ENCODE data around the gene ATP6V0B. TPM values are rescaled to one million over a fixed set of nuclear protein-coding genes. Genes with fewer than 3 reads are reported as not detected.

Gene ATP6V0B
- total RNA-seq, 4 donors from 2014 or later, result 71.2 to 229 (median 106) TPM

DNA sequence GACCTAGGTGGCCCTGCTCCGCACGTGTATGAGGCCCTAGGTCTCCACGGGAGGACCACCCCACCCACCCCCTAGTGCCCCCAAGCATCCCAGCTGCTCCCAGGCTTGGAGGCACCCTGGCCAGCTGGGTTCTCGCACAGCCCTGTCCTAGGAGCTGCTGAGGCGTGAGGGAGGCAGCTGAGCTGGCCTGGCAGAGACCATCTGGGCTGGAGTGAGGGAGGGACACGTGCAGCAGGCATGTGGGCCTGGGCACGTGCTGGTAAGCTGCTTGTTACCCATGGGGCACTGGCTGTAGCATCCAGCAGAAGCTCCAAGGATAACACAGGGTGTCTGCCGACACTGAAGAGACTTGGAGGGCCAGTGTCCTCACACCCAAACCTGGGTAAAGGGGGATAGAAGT, 46.4 kb downstream of the ATP6V0B start:
- TF ChIP-seq, protein P1, sequence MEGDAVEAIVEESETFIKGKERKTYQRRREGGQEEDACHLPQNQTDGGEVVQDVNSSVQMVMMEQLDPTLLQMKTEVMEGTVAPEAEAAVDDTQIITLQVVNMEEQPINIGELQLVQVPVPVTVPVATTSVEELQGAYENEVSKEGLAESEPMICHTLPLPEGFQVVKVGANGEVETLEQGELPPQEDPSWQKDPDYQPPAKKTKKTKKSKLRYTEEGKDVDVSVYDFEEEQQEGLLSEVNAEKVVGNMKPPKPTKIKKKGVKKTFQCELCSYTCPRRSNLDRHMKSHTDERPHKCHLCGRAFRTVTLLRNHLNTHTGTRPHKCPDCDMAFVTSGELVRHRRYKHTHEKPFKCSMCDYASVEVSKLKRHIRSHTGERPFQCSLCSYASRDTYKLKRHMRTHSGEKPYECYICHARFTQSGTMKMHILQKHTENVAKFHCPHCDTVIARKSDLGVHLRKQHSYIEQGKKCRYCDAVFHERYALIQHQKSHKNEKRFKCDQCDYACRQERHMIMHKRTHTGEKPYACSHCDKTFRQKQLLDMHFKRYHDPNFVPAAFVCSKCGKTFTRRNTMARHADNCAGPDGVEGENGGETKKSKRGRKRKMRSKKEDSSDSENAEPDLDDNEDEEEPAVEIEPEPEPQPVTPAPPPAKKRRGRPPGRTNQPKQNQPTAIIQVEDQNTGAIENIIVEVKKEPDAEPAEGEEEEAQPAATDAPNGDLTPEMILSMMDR (IDR thresholded peaks at IDR 0.05; ENCODE audit: low read depth), result no peak

DNA sequence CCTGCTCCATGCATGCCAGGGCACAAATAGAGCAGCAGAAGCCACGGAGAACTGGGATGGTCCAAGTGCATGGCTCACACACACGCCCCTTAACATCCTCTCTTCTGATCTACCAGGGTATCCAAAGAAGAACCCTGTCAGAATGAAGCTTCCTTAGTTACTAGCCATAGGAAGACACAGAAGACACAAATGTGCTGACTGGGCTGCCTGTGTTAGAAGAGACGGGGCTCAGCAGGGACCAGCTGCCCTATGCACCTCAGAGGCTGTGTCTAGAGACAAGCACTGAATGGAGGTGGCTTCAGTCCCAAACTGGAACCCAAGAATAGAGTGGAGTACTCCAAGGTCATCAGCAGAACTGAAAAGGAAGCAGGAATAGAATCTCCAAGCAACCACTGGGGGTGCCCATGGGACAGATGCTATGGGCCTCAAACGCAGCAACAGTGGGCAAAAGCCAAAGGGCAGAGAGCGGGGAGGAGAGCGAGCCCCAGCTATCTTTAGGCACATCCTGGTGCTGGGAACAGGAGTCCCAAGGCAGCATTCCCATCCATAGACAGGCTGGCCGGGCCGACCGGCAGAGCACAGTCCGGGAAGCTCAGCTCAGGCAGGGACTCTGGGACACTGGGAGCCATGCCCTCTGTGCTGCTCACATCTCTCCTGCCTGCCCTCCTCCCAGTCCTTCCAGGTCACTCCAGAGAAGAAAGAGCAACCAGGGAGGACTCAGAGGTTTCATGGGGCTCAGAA, 47.0 kb downstream of the ATP6V0B start:
- TF ChIP-seq, protein P1 (IDR thresholded peaks at IDR 0.05; ENCODE audit: low read depth), result no peak

DNA sequence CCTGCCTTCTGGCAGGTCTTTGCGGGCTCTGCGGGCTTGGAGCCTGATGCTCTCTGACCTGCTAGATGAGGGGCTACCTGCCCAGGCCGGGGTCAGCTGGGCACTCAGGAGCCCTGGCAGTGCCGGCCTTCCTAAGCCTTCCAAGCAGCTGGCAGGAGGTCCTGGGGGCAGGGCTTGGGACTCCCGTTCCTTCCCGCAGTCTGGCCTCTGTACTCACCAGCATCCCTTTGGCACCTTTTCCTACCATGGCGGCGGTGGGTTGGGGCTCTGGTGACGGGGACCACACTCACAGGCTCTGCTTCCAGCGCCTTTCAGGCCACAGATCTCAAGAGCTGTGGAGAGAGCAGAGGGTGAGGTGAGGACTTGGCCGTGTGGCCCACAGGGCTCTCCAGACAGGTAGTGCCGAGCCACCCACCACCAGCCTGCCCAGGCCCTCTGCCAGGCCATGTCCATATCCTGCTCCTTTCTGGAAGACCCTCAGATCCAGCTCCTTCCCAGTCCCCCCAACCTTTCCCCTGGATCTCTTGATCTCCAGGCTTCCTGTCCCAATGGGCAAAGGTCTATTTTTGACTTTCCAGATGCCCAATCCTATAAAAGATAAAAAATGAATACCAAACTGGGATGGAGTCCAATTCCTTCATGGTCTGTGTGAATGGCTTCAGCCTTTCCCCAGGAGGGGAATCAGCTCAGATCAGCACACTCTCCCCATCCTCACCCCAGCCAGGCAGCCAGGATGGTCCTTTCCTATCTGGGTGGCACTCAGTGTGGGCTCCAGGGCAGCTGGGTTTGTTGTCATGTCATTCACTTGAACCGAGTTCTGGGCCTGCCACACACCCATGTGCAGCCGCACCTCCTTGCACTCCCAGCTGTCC, 49.5 kb downstream of the ATP6V0B start:
- TF ChIP-seq, protein P1 (IDR thresholded peaks at IDR 0.05; ENCODE audit: low read depth), result no peak

DNA sequence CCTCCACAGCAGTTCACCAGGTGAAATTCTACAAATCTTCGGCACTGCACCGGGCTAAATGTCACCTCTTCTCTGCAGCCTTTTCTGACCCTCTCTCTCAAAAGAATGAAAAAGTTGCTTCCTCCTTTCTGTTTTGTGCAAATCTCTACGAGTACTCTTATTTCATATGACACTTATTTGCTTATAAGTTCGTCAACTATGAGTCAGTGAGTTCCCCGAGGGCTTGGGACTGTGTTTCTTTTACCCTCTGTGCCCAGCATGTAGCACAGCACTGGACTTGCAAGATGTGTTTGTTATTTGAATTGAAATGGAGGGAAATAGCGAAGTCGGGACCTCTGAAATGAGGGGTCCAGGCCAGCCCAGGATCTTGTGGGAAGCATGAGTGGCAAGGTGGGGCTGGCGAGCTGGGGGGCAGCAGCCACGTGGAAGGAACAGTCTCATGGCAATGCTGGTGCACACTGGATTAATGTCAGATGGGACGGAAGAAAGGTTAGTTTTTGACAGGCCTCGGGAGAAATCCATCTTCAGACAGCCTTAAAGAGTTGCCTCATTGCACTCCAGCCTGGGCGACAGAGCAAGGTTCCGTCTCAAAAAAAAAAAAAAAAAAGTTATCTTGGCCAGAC, 50.3 kb downstream of the ATP6V0B start:
- TF ChIP-seq, protein P1 (IDR thresholded peaks at IDR 0.05; ENCODE audit: low read depth), result no peak

DNA sequence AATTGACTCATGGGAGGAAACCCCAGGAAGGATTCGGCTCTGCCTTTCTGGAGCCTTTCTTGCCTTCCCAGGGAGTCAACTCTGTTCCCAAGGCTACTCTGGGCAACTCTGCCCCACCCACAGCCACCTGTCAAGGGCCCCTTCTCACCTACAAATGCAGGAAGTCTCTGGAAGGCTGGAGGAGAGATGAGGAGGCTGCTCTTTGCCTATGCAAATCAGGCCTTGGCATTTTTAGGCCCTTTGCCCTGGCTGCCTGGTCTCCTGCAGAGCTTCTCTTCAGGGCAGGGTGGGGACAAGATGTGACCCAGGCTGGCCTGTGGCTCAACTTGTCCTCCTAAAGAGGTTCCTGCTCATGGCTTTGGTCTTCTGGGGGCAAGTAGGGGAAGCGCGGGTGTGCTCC, 51.1 kb downstream of the ATP6V0B start:
- TF ChIP-seq, protein P1 (IDR thresholded peaks at IDR 0.05; ENCODE audit: low read depth), result no peak

DNA sequence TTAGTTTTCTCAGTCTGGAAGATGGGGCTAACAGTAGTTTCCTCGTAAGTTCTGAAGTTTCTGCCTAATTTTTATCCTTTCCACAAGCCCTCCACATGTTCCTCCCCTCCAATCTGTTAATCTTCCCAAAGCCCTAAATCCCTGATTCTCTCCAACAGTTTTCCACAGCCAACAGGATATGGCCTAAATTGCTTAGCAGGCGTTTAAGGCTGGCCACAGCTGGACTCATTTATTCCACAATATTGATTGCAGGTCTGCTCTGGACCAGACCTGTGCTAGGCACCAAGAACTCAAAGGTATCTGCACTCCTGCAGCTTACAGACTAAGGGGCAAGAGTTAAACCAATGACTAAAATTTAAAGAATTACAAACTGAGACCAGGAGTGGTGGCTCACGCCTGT, 52.6 kb downstream of the ATP6V0B start:
- TF ChIP-seq, protein P1 (IDR thresholded peaks at IDR 0.05; ENCODE audit: low read depth), result no peak

Other genes starting within 250 kb of the ATP6V0B start
- under 1 TPM in 2 of 4 donors, not detected in 2; 0.68 to 0.88 TPM for gene ARTN, start 41.2 kb upstream of the ATP6V0B start, total RNA-seq
- 10 to 100 TPM; 17.4 to 18.2 (median 17.8) TPM for gene IPO13, start 28.0 kb upstream of the ATP6V0B start, total RNA-seq
- 10 to 100 TPM; 10.4 to 16.8 (median 12.3) TPM for gene DPH2, start 5.0 kb upstream of the ATP6V0B start, total RNA-seq
- gene B4GALT2, start 4.2 kb downstream of the ATP6V0B start, total RNA-seq, result 10 to 100 TPM; 21.1 to 44.3 (median 26.7) TPM
- gene CCDC24, start 16.6 kb downstream of the ATP6V0B start, total RNA-seq, result 1 to 10 TPM in 3 of 4 donors, under 1 TPM in 1; 0.57 to 4.4 (median 2.4) TPM
- gene SLC6A9, start 56.5 kb downstream of the ATP6V0B start, total RNA-seq, result under 1 TPM in 3 of 4 donors, not detected in 1; 0.22 to 0.94 (median 0.34) TPM
- not detected for gene KLF17, start 143.9 kb downstream of the ATP6V0B start, total RNA-seq
- not detected for gene KLF18, start 166.7 kb downstream of the ATP6V0B start, total RNA-seq
- gene DMAP1, start 238.5 kb downstream of the ATP6V0B start, total RNA-seq, result 10 to 100 TPM; 20.7 to 58.0 (median 38.3) TPM

Data from subcutaneous adipose tissue (tissue), 4 donors.